ENCODE data around the gene DPP9.
A peak's percentile ranks its signal among the peaks of the same experiment; 100 is the strongest.

The DPP9 gene

GRCh38 chr19:4645718-4646117, 77.9 kb downstream of the DPP9 start:
- TF ChIP-seq CTCF (IDR thresholded peaks at IDR 0.05), result no peak
- H3K4me3 Mint-ChIP-seq, result no peak overlapping the region
- H3K27me3 Mint-ChIP-seq (ENCODE audit: low read depth, poor library complexity), result peaks cover 11% of the 10 kb centered on the region
- H3K27ac Mint-ChIP-seq, result no peak overlapping the region
- no peaks in the 10 kb centered on the region for H3K36me3 Mint-ChIP-seq (ENCODE audit: low read depth)
- no peaks in the 10 kb centered on the region for H3K9me3 Mint-ChIP-seq
- no peak for DNase-seq
- no peaks in the 10 kb centered on the region for H3K4me1 Mint-ChIP-seq

GRCh38 chr19:4642625-4643024, 81.0 kb downstream of the DPP9 start:
- Mint-ChIP-seq H3K9me3 (no peaks in the 10 kb centered on the region), H3K27me3 (ENCODE audit: low read depth, poor library complexity) (peaks cover 14% of the 10 kb centered on the region), H3K4me1 (peaks cover 9% of the 10 kb centered on the region), H3K27ac (no peak overlapping the region), H3K36me3 (ENCODE audit: low read depth) (no peaks in the 10 kb centered on the region), H3K4me3 (no peak overlapping the region)
- TF ChIP-seq CTCF (IDR thresholded peaks at IDR 0.05), result no peak
- no peak for DNase-seq

- H3K27me3 Mint-ChIP-seq (ENCODE audit: low read depth, poor library complexity), result peaks cover 17% of the 10 kb centered on the region
- H3K4me1 Mint-ChIP-seq, result peaks cover 9% of the 10 kb centered on the region
- no peak overlapping the region for H3K4me3 Mint-ChIP-seq
- H3K9me3 Mint-ChIP-seq, result no peaks in the 10 kb centered on the region
- no peak for DNase-seq
- H3K27ac Mint-ChIP-seq, result no peak overlapping the region
- no peak for TF ChIP-seq CTCF (IDR thresholded peaks at IDR 0.05)
- no peaks in the 10 kb centered on the region for H3K36me3 Mint-ChIP-seq (ENCODE audit: low read depth)
These were observed 82.5 kb downstream of the DPP9 start for GRCh38 chr19:4641132-4641531.

- no peak overlapping the region for H3K27ac Mint-ChIP-seq
- H3K4me1 Mint-ChIP-seq, result peaks cover 14% of the 10 kb centered on the region
- H3K9me3 Mint-ChIP-seq, result no peaks in the 10 kb centered on the region
- TF ChIP-seq CTCF (IDR thresholded peaks at IDR 0.05), result no peak
- DNase-seq, result no peak
- peaks cover 17% of the 10 kb centered on the region for H3K27me3 Mint-ChIP-seq (ENCODE audit: low read depth, poor library complexity)
- peak overlapping the region; percentile 92 for H3K4me3 Mint-ChIP-seq
- H3K36me3 Mint-ChIP-seq (ENCODE audit: low read depth), result no peaks in the 10 kb centered on the region
These were observed 83.2 kb downstream of the DPP9 start for GRCh38 chr19:4640247-4641000.

- no peak for TF ChIP-seq CTCF (IDR thresholded peaks at IDR 0.05)
- Mint-ChIP-seq H3K27me3 (ENCODE audit: low read depth, poor library complexity) (peaks cover 17% of the 10 kb centered on the region), H3K9me3 (no peaks in the 10 kb centered on the region), H3K27ac (peak overlapping the region; percentile 72), H3K4me1 (peaks cover 14% of the 10 kb centered on the region), H3K4me3 (peak overlapping the region; percentile 92), H3K36me3 (ENCODE audit: low read depth) (no peaks in the 10 kb centered on the region)
- DNase-seq, result peak; percentile 23
These were observed 84.0 kb downstream of the DPP9 start for GRCh38 chr19:4639531-4640246.

Measured in nephron progenitor cell (in vitro differentiated cells).